Stimulated activated CD8-positive, alpha-beta memory T cell treated with anti-CD3 and anti-CD28 coated beads, Interleukin-15, amount 100 ng/mL, for 1 hour (primary cell): ENCODE data around the gene LY6G5C.

ENCODE experiments used
- DNase-seq: peaks from one replicate; pipeline ENCODE4 v3.0.0-alpha.2; 2020; ENCODE audit warnings: low read depth

Gene LY6G5C

DNA sequence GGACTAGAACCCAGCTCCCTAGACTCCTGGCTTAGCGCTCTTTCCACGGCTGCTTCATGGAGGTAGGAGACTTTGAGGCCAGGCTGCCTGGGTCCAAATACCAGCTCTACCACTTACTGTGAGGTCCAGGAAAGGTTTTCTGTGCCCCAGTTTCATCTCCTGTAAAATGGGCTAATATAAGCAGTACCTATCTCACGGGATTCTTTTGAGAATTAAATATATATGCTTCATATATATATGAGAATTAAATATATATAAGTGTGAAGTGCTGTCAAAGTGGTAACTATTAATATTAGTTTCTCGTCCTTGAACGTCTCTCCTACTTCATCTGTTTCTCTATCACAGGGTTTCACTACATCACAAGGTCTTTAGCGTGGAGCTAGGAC lies 10.2 kb upstream of the LY6G5C start:
- no peak for DNase-seq

DNA sequence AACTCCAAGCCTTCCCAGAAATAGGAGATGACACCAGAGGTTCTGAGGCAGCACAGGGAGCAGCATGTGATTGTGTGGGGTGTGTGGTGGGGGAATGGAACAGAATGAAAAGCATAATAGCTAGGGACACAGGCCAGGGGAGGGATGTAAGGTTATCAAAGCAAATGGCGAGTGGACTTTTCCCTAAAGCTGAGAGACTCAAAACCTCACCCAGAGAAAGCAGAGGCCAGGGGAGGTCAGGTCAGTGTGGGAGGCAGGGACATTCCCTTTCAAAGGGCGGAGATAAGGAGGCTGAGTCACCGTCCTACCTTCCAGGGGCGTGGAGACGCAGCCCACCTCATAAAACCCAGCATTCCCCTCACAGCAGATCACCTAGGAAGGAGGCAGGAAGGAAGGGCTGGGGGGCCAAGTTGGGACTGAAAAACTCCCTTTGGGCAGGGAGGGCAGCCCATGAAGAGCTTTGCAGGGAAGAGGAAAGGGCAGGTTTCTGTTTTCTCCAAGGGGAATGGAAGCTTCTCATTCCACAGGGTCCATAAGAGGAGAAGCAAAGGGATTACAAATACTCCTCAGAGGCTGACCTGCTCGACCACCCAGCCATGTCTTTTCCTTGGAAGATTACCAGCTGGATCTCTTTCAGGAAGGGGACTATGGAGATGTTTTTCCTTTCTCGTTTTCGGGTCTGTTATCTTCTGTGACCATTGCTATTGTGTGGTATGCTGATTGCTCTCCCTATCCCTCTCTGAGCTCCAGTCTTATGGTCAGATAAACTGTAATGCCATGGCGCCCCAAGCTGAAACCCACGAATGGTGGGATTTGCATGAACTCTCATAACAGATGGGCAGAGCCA lies 9.6 kb upstream of the LY6G5C start:
- DNase-seq = no peak

DNA sequence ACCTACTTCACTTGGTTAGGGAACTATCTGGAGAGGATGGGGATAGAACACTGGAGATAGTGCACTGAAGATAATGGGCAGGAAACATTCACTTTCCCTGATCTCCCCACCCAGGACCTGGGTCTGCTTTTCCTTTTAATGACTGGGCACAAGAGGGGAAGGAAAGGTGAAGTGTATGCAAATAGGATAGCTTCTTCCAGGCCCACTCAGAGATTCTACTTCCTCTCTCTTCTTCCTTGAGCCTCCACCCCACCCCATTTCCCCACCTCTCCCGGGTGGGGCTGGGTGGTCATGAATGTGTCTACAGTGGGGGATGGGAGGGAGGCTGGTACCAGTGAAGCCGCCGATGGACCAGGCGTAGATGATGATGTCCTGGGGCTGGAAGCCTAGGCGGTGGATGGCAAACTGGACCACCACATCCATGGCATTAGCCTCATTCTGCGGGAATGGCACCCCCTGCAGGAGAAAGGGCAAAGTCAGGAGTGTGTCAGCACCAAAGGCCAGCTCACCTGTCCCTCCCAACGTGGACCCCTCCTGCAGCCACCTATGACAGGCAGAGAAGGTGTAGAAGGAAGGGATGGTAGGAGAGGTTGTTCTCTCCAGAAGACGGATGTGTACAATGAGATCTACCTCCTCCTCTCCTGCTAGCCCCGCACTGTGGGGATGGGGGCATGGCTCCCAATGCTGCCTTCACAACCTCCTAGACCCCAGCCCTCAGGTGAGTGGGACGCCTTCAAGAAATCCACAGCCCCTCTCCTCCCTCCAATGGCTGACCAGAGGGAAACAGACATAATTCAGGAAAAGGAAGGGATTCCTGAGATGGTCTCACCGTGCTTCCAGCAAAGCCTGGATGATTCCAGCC lies 8.6 kb upstream of the LY6G5C start:
- DNase-seq = no peak

DNA sequence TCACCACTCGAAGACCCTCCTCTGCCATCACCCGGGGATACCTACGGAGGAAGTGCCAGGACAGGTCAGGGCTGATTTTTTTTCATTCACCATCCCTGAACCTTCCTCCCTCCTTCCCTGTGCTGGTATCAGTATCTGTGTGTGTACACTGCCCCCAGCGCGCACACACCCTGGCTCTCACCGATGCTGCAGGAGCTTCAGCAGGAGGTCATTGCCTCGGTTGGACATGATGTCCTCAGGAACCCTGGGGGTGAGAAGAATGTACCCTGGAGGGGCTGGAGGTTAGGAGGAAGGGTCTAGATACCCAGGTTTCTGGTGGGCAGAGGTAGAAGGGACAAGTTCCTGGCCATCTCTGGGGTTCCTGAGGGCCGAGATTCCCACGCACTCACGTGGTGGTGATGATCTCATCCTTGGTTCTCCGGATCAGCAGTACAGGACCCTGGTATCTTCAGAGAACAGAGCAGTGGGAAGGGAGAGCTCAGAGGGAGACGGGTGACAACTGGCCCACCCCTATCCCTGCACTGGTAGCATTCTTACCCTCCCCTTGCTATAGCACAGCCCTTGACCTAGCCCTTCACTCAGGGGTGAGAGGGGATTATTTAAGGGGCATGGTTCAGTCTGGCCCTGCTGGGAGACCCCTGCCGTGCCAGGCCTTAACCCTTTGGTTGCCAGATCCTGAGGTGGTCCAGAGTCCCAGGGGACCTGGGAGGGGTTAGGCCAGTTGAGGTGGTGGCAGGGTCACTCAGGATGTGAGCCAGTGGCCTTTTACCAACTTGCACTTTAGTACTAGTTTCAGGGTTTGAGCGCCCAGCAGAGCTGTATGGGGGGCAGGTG lies 7.2 kb upstream of the LY6G5C start:
- no peak for DNase-seq

DNA sequence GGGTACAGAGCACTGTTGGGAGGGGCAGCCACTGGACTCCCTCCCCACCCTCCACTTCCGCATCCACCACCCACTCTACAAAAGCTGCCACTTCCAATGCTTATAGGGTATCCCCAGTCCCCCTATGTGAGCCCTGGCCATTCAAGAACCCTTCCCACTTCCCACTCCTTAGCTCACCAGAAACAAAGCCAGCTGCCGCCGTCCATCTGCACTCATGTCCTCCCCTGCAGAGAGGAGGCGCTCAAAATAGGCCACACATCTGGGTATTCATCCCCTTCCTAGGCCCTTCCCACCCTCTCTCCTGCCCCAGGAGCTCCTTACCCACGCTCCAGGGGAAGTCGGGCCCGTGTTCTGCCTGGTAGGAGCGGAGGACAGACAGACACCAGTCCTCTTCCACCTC lies 6.5 kb upstream of the LY6G5C start:
- DNase-seq = no peak

DNA sequence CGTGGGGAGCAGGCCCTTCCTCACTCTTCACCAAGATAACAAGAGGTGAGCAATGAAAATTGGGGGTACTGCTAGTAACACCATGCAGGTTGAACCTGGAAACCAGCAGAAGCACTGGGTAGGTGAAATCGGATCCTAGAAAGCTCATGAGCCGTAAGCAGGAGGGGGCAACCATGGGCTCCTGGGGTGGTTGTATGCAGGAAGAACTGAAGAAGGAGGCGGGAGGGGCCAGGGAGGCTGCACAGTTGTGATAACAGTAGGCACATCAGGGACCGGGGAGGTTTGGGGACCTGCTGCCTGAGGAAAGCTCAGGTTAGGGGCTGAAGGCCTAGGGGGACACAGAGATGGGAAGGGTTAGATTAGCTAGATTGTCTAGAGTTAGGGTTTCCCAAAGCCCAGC lies 5.6 kb upstream of the LY6G5C start:
- DNase-seq = no peak

DNA sequence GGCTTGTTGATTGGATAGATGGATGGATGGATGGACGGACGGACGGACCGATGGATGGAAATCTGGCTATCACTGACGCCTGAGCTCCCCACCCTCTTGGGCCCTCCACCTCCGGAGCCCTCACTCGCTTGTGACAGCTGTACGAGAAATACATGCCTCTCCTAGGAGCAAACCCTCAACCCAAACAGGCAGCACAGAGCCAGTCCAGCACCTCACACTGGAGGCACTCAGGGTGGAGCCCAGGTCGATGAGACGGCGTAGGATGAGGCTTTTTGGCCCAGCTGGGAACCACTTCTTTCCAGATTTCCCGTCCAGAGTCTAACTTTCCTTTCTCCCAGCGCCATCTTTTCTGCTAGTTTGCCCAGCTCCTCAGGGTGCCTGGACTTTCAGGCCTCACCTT lies 2.7 kb upstream of the LY6G5C start:
- DNase-seq = no peak

DNA sequence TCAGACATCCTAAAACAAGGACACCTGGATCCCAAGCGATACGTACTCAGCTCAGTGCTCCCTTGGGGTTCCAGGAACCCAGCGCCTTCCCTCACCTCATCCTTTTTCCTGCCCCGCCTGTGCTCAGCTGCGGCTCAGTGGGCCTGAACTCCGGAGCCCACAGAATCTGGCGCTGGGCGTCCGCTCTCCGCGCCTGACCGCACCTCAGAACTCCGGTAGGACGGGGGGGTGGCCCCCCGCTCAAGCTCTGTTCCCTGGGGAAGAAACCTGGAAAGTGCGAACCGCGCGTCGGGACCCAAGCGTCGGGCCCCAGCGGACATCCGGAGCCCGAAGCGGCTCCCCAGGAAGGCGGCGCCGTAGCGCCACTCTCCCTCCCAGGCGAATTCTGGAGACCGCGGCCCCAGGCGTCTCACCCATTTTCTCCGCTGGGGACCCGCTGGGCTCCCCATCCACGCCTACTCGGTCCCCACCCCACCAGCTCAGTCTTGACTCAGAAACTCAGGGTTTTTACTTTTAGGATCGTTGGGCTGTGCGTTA lies 336 bp upstream of the LY6G5C start:
- DNase-seq = no peak

DNA sequence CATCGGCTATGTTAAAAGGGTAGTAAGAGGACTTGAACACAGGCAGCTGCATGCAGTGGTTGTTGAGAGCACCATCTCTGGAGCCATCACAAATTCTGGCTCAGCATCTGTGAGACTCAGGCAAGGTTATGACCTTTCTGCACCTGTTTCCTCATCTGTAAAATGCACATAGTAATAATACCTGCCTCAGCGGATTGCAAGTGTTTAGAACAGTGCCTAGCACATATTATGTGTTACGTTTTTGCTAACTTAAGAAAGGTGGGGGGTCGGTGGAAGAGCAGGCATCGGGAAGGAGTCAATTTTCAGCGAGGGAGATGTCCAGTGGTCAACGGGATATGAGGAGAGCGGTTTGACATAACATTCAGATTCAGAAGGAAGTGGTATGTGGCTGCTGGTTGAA lies 2.9 kb downstream of the LY6G5C start:
- DNase-seq = no peak

DNA sequence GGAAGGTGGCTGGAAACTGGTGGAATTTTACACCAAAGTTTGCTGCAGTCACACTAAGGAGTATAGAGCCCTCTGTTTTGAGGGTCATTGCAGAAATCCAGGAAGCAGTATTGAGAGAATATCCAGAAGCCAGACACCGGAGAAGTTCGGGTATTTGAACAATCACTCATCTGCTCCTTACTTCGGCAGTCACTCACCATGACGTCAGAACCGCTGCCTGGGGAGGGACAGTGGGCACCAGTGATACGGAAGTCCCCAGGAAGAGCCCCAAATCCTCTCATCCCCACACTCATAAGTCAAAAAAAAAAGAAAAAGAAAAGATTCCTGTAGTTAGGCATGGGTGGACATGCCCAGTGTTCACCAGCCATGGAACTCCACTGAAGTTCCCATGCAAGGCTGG lies 4.0 kb downstream of the LY6G5C start:
- no peak for DNase-seq

DNA sequence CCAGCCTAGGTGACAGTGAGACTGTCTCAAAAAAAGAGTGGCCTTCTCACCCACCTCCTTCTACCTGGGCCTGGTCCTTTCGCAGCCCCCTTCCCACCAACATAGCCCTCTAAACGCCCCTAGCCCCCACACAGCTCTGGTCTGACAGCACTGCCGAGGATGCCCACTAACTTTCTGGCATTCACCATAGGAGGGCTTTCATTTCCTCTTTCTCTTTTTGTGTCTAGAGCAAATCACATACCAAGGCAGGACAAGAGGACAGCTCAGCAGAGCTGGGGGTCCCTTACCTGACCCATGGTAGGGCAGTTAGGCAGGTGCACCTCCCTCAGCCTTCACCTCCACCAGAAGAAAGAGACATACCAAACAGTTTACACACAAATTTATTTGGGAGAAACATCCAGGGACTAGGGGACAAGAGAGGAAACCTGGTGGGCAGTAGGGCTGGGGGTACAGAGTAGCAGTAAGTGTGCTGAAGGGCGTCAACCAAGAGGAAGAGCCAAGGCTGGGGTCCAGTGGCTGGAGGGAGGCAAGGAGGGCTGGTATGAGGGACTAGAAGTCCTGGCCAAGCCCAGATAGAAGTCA lies 4.5 kb downstream of the LY6G5C start:
- no peak for DNase-seq

DNA sequence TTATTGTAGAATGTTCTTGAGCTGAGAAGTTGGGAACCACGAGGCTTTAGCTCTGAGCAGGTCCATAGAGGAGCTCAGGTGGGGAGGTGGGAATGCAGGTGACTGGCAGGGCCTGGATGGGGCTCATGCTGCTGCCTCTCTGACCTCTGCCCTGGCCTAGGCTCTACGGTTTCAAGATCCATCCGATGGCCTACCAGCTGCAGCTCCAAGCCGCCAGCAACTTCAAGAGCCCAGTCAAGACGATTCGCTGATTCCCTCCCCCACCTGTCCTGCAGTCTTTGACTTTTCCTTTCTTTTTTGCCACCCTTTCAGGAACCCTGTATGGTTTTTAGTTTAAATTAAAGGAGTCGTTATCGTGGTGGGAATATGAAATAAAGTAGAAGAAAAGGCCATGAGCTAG lies 11.2 kb downstream of the LY6G5C start, which contains the start of gene LY6G5B:
Gene LY6G5B (plus strand): TSS at position 301 of the 400 bp plus-strand sequence. CDS start 975 bp downstream, outside the sequence.
- DNase-seq = no peak

DNA sequence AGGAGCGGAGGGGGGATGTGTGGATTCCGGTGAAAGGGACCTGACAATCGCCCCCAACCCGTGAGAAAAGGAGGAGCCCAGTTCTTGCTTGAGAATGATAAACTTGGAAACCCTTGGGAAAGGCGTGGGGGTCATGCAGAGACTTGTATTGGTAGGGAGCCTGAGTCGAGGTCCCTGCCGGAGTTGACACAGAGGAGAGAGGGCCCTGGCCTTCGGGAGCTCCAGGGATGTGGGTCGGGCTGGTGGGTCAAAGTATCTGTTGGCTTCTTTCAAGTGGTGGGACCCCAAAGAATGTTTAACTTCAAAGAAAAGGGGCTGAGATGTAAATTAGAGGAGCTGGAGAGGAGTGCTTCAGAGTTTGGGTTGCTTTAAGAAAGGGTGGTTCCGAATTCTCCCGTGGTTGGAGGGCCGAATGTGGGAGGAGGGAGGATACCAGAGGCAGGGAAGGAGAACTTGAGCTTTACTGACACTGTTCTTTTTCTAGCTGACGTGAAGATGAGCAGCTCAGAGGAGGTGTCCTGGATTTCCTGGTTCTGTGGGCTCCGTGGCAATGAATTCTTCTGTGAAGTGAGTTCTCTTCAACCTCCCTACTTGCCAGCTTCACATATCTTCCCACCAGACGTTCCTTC lies 14.4 kb downstream of the LY6G5C start:
- DNase-seq = no peak

DNA sequence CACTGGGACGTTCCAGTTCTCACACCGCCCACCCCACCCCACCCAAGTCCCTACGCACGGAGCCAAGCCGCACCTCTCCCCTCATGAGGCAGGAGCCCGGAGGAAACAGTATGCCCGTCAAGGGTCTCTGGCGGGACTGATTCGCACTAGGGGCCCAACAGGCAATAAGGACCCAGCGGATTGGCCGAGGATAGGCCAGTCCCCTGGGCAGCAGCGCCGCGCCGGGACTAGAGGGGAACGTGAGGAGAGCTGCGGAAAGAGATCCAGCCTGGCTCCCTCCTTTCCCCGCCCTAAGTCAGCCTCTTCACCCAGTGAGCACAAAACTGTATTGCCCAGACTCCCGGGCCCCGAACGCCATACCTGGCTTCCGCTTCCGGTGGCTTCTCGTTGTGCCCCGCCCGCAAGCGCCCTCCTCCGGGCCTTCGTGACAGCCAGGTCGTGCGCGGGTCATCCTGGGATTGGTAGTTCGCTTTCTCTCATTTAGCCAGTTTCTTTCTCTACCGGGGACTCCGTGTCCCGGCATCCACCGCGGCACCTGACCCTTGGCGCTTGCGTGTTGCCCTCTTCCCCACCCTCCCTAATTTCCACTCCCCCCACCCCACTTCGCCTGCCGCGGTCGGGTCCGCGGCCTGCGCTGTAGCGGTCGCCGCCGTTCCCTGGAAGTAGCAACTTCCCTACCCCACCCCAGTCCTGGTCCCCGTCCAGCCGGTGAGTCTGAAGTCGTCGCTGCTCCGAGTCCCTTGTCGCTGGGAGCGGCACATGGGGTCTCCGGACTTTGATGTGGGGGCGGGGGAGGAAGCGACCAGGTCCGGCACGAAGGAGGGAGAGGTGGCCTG lies 15.1 kb downstream of the LY6G5C start, which contains the start of gene CSNK2B:
Gene CSNK2B (plus strand): TSS at position 580 of the 836 bp plus-strand sequence. CDS start 752 bp downstream, outside the sequence.
- peak; percentile 95 for DNase-seq

DNA sequence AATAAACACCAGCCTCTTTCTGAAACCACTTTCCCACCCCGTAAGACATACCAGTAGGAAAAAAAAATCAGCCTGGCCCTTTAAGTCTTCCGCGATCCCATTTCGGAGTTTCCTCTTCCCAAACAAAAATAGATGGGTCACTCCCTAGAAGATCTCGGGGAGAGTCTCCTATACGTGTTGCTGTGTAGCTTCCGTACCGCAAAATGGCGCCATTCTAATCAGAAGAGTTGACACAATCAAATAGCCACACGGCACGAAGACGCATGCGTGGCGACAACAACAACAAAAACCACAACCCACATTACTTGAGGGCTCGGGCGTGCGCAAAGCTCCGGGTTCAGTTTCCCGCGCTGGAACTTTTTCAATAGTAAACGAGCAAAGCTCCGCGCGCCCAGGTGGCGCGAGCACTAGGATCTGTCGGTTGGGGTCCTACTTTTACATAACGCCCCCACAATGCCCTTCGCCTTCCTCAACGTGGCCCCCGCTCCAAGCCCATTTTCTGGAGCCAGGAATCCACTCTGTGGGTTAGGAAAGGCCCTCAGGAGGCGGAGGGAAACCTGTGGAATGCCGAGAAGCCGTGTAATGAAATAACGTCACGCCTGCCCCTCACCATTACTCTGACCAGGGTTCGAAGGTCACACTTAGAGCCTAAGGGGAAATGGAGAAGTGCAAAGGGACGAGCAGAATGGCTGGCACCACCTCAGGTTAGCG lies 15.9 kb downstream of the LY6G5C start, which contains the start of gene GPANK1:
Gene GPANK1 (minus strand): TSS at position 208 of the 711 bp plus-strand sequence. CDS start 519 bp downstream, outside the sequence.
- peak; percentile 80 for DNase-seq

DNA sequence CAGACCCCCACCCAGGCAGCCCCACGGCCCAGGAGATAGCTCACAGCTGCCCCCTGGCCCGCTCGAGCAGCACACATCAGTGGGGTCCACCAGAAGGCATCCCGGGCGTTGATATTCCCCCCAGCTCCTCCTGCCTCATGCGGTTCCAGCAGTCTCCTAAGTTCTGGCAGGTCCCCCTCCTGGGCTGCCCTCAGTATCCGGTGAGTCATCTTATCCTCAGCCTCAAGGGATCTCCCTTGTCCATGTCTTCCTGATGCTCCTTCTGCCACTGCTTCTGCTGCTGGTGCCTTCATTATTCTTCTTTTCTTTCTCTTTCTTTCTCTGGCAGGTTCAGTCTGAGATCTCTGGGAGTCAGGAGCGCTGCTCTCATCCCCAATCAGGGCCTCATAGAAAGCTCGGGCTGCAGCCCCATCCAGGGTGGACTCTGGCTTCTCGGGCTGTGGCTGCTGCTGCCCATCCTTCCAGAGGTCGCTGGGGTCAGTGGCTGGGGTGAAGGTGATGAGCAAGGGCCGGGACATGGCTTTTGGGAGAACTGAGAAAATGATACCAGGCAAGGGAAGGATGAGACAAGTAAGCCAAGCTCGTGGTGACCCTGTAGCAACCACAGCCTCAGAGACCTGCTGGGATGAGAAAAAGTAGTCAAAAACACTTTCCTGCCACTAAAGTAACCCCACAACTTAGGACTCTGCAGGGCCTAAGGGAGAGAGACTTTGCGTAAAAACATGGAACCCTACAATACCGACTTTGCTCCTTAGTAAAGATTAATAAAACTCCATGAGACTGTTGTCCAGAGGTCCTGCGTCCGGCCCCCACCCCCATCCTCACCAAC lies 16.7 kb downstream of the LY6G5C start:
- no peak for DNase-seq

DNA sequence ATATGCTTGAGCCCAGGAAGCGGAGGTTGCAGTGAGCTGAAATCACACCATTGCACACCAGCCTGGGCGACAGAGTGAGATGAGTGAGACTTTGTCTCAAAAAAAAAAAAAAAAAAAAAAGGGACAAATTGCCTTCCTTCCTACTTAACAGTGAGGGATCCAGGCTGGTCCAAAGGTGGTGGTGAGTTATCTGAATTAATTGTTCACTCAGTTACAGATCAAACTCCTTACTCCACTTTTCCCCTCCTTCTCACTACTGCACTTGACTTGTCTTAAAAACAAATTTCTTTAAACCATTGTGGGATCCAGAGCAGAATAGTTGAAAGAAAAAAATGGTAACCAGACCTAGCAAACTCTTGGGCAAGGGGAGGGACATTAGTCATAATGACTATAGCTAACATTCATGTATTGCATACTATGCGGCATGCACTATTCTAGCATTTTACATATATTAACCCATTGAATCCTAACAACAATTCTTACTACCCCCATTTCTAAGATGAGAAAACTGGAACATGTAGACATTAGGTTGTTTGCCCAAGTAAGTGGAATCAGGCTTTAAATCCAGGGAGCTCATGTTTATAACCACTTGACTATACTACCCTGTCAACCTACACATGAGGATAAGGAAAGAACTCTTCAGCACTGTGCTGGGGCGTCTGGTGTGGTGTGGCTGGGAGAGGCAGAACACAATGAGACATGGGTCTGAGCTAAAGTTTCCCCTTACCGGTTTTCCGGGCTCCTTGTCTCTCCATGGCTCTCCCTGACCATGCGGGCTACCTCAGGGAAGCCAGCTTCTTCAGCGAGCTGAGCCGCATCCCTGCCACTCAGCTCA lies 17.5 kb downstream of the LY6G5C start:
- DNase-seq = no peak
